IMR-90 (cell line): Measurements from ENCODE around the gene ABR. TPM values are rescaled to one million over a fixed set of nuclear protein-coding genes. Genes with fewer than 3 reads are reported as not detected.
A peak's percentile ranks its signal among the peaks of the same experiment; 100 is the strongest.

Source experiments
- ATAC-seq: fragments of 200-7000 bp; cut with Tn5 transposase; 2 replicates; pipeline ENCODE4 v1.9.1; 2020; ENCODE audit warnings: low read depth, mild to moderate bottlenecking, moderate library complexity
- BruUV-seq: library from RNA; stranded (reverse); fragments of 400-500 nt; replicated peaks from 2 replicates; lab custom pipeline; 2021; lab: Mats Ljungman, UMichigan
- CTCF ChIA-PET: fragments of 300-600 bp; formaldehyde crosslinking; extraction: SDS; loops from one replicate; lab custom pipeline; 2021; ENCODE audit warnings: antibody characterized with exemption; lab: Yijun Ruan, JAX
- POLR2A ChIA-PET: fragments of 300-600 bp; sonication (Branson Sonifier 250); formaldehyde crosslinking; loops from one replicate; lab custom pipeline; 2022; ENCODE audit warnings: antibody characterized with exemption; ENCODE audit not compliant: unreplicated experiment; lab: Charles Lee
- DNase-seq: peaks from one replicate; pipeline ENCODE4 v3.0.0; 2013
- H2AFZ ChIP-seq: replicated peaks from 2 replicates; pipeline ENCODE3; 2013; ENCODE audit warnings: low read length, mild to moderate bottlenecking; ENCODE audit not compliant: poor library complexity
- H2AK5ac ChIP-seq: 2 replicates; pipeline ENCODE4 v1.6.1; 2013; ENCODE audit warnings: low read depth, low read length, inconsistent platforms
- H2AK9ac ChIP-seq: replicated peaks from 2 replicates; pipeline ENCODE3; 2013; ENCODE audit warnings: mild to moderate bottlenecking, low read depth, low read length, moderate library complexity; ENCODE audit not compliant: poor library complexity
- H2BK120ac ChIP-seq: 2 replicates; pipeline ENCODE4 v1.6.1; 2013; ENCODE audit warnings: low read depth, low read length, inconsistent platforms
- H2BK15ac ChIP-seq: 3 replicates; pipeline ENCODE4 v1.6.1; 2013; ENCODE audit warnings: low read depth, low read length, inconsistent platforms
- H2BK20ac ChIP-seq: 2 replicates; pipeline ENCODE4 v1.6.1; 2013; ENCODE audit warnings: low read depth, mild to moderate bottlenecking, inconsistent platforms, low read length, moderate library complexity
- H2BK5ac ChIP-seq: 2 replicates; pipeline ENCODE4 v1.6.1; 2013; ENCODE audit warnings: mild to moderate bottlenecking, low read depth, low read length, inconsistent platforms; ENCODE audit not compliant: poor library complexity, severe bottlenecking
- H3K14ac ChIP-seq: replicated peaks from 2 replicates; pipeline ENCODE4 v1.6.1; 2013; ENCODE audit warnings: low read depth, low read length, inconsistent platforms
- H3K18ac ChIP-seq: 2 replicates; pipeline ENCODE4 v1.6.1; 2013; ENCODE audit warnings: low read depth, low read length, control low read depth
- H3K23ac ChIP-seq: 2 replicates; pipeline ENCODE4 v1.6.1; 2013; ENCODE audit warnings: low read depth, low read length, inconsistent platforms
- H3K27ac ChIP-seq: 2 replicates; pipeline ENCODE4 v1.5.1; 2013; ENCODE audit warnings: mild to moderate bottlenecking, control low read depth, low read length; ENCODE audit not compliant: insufficient read depth
- H3K27me3 ChIP-seq: 2 replicates; pipeline ENCODE4 v1.6.1; 2013; ENCODE audit warnings: low read length; ENCODE audit not compliant: control insufficient read depth, insufficient read depth
- H3K36me3 ChIP-seq: 2 replicates; pipeline ENCODE4 v1.6.1; 2013; ENCODE audit warnings: low read length, mixed read lengths; ENCODE audit not compliant: control insufficient read depth, insufficient read depth
- H3K4ac ChIP-seq: 2 replicates; pipeline ENCODE4 v1.6.1; 2013; ENCODE audit warnings: low read depth, low read length, inconsistent platforms
- H3K4me1 ChIP-seq: 2 replicates; pipeline ENCODE4 v1.6.1; 2013; ENCODE audit warnings: low read length, mixed read lengths; ENCODE audit not compliant: control insufficient read depth, insufficient read depth
- H3K4me2 ChIP-seq: 2 replicates; pipeline ENCODE4 v1.6.1; 2013; ENCODE audit warnings: low read depth, mild to moderate bottlenecking, control low read depth, low read length, moderate library complexity
- H3K4me3 ChIP-seq: 2 replicates; pipeline ENCODE4 v1.5.1; 2013; ENCODE audit warnings: low read depth, mild to moderate bottlenecking, control low read depth, low read length, moderate library complexity; ENCODE audit not compliant: insufficient read depth
- H3K56ac ChIP-seq: 2 replicates; pipeline ENCODE4 v1.6.1; 2013; ENCODE audit warnings: low read length, inconsistent platforms; ENCODE audit not compliant: insufficient read depth; ENCODE audit errors: extremely low read depth
- H3K79me1 ChIP-seq, 2 experiments: 2 replicates each; pipeline ENCODE4 v1.6.1; 2013; ENCODE audit warnings: low read length in 2 of 2, inconsistent platforms in 1 of 2, low read depth in 1 of 2
- H3K9ac ChIP-seq: 2 replicates; pipeline ENCODE4 v1.6.1; 2013; ENCODE audit warnings: low read depth, low read length, control low read depth
- H3K9me1 ChIP-seq: 2 replicates; pipeline ENCODE4 v1.6.1; 2013; ENCODE audit warnings: low read length, inconsistent platforms; ENCODE audit not compliant: insufficient read depth
- H3K9me3 ChIP-seq: 2 replicates; pipeline ENCODE4 v1.6.1; 2013; ENCODE audit warnings: low read length; ENCODE audit not compliant: control insufficient read depth, insufficient read depth
- H4K20me1 ChIP-seq: 2 replicates; pipeline ENCODE4 v1.6.1; 2013; ENCODE audit warnings: low read length, inconsistent platforms; ENCODE audit not compliant: insufficient read depth
- H4K5ac ChIP-seq: 2 replicates; pipeline ENCODE4 v1.6.1; 2013; ENCODE audit warnings: mild to moderate bottlenecking, low read depth, low read length, control low read depth
- H4K8ac ChIP-seq, 2 experiments: 2 replicates each; pipeline ENCODE4 v1.6.1; 2013; ENCODE audit warnings: low read depth in 2 of 2, low read length in 2 of 2, control low read depth in 1 of 2, inconsistent platforms in 1 of 2
- H4K91ac ChIP-seq: 2 replicates; pipeline ENCODE4 v1.6.1; 2013; ENCODE audit warnings: low read depth, low read length, inconsistent platforms; ENCODE audit not compliant: insufficient read depth
- BHLHE40 ChIP-seq: fragments of 150-350 bp; IDR thresholded peaks from 2 replicates; pipeline ENCODE4 v1.6.1; 2016; ENCODE audit warnings: mild to moderate bottlenecking, low read depth, low read length
- CEBPB ChIP-seq: IDR thresholded peaks from 2 replicates; pipeline ENCODE4 v1.6.1; 2012; ENCODE audit warnings: low read depth, low read length, improper control_type of control experiment
- CHD1 ChIP-seq: IDR thresholded peaks from 2 replicates; pipeline ENCODE4 v1.6.1; 2012; ENCODE audit warnings: low read depth, low read length, improper control_type of control experiment
- FOS ChIP-seq: fragments of 150-350 bp; IDR thresholded peaks from 2 replicates; pipeline ENCODE4 v1.6.1; 2016; ENCODE audit warnings: low read depth, low read length
- MAFK ChIP-seq: IDR thresholded peaks from 2 replicates; pipeline ENCODE4 v1.6.1; 2012; ENCODE audit warnings: low read depth, low read length, improper control_type of control experiment
- MAZ ChIP-seq: IDR thresholded peaks from 2 replicates; pipeline ENCODE4 v1.6.1; 2012; ENCODE audit warnings: low read depth, mild to moderate bottlenecking, low read length, improper control_type of control experiment, moderate library complexity, borderline replicate concordance
- MXI1 ChIP-seq: IDR thresholded peaks from 2 replicates; pipeline ENCODE4 v1.6.1; 2012; ENCODE audit warnings: low read depth, mild to moderate bottlenecking, low read length, moderate library complexity, borderline replicate concordance
- NFE2L2 ChIP-seq: fragments of 150-350 bp; IDR thresholded peaks from 2 replicates; pipeline ENCODE4 v1.6.1; 2016; ENCODE audit warnings: low read depth, mild to moderate bottlenecking, low read length
- POLR2A ChIP-seq: IDR thresholded peaks from 2 replicates; pipeline ENCODE4 v1.6.1; 2012; ENCODE audit warnings: mild to moderate bottlenecking, low read depth, low read length
- RAD21 ChIP-seq: IDR thresholded peaks from 2 replicates; pipeline ENCODE4 v1.6.1; 2012; ENCODE audit warnings: low read length, improper control_type of control experiment
- RCOR1 ChIP-seq: IDR thresholded peaks from 2 replicates; pipeline ENCODE4 v1.6.1; 2012; ENCODE audit warnings: mild to moderate bottlenecking, low read length, improper control_type of control experiment; ENCODE audit not compliant: insufficient replicate concordance
- RFX5 ChIP-seq: IDR thresholded peaks from 2 replicates; pipeline ENCODE4 v1.8.0; 2012; ENCODE audit warnings: low read depth, mild to moderate bottlenecking, low read length, moderate library complexity
- SMC3 ChIP-seq: fragments of 150-350 bp; IDR thresholded peaks from 2 replicates; pipeline ENCODE4 v1.6.1; 2016; ENCODE audit warnings: low read depth, mild to moderate bottlenecking, antibody characterized with exemption, low read length, moderate library complexity
- WGBS, 2 experiments: methylation state at CpG; one replicate each; pipeline versions ENCODE4 v1.1.5 to v1.1.7; 2013; ENCODE audit warnings: missing lambda C conversion rate in 2 of 2; ENCODE audit not compliant: insufficient read length in 1 of 2; ENCODE audit errors: extremely low coverage in 2 of 2; 5-methylcytosine and 5-hydroxymethylcytosine counted together
- dilution Hi-C: fragments of 300-500 bp; cut with HindIII; formaldehyde crosslinking; loops from one replicate; pipeline ENCODE4 v1.14.3; 2018; ENCODE audit warnings: low sequenced_read_pairs; ENCODE audit not compliant: unreplicated experiment
- in situ Hi-C: fragments of 300-500 bp; cut with MboI; formaldehyde crosslinking; loops from 3 replicates; pipeline ENCODE4 v1.14.3; 2019; ENCODE audit warnings: low sequenced_read_pairs, inconsistent platforms, mixed read lengths
- intact Hi-C: fragments of 100-400 bp; cut with micrococcal nuclease; formaldehyde crosslinking; loops from 2 replicates; pipeline ENCODE4 v1.10.0; 2022
- polyA plus RNA-seq, 3 experiments: library from polyadenylated mRNA; depleted of rRNA; stranded (reverse); fragments of >200 nt; gene quantifications; 2 replicates each; pipeline ENCODE4 v1.2.3, GENCODE V29; 2012; ENCODE audit warnings: low replicate concordance in 1 of 3
- total RNA-seq: library from RNA; depleted of rRNA; stranded (reverse); fragments of >200 nt; gene quantifications from 2 replicates; pipeline ENCODE4 v1.2.3, GENCODE V29; 2012
- TF ChIP-seq, protein P1 (sequence below): fragments of 150-350 bp; IDR thresholded peaks from 2 replicates; pipeline ENCODE4 v1.6.1; 2016; ENCODE audit warnings: low read depth, mild to moderate bottlenecking, low read length, moderate library complexity, borderline replicate concordance
- TF ChIP-seq, protein P2 (sequence below): fragments of 150-350 bp; IDR thresholded peaks from 2 replicates; pipeline ENCODE4 v1.6.1; 2017; ENCODE audit warnings: mild to moderate bottlenecking, antibody characterized with exemption, low read length, low read depth
- TF ChIP-seq, protein P3 (sequence below): conservative IDR thresholded peaks from 2 replicates; pipeline ENCODE4 v1.5.1; 2012; ENCODE audit warnings: mild to moderate bottlenecking, low read depth, low read length, improper control_type of control experiment

Gene ABR
- total and polyA plus RNA-seq, 2 of the 4 experiments (the other 2 are of a cell fraction): 28.3 to 79.7 TPM

DNA sequence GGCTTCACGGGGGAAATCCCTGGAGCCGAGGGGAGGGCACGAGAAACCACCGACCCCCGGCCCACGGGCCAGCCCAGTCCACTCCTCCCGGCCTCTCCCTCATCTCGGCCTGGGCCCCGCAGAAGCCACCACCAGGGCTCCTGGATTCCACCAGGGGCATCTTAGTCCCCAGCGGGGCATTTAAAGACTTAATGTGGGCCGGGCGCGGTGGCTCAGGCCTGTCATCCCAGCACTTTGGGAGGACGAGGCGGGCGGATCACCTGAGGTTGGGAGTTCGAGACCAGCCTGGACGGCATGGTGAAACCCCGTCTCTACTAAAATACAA, 24.1 kb upstream of the ABR start:
- Histone ChIP-seq H3K9me1 (no peaks in the 10 kb centered on the region), H2AK5ac (no peak overlapping the region), H3K9ac (no peak overlapping the region; the same call in 1 of the 2 replicates), H3K27ac (no peak overlapping the region), H3K18ac (no peak overlapping the region), H2AFZ (peak overlapping the region; percentile 97), H3K4me1 (no peaks in the 10 kb centered on the region), H3K27me3 (peaks cover 12% of the 10 kb centered on the region), H2AK9ac (peak overlapping the region; percentile 70), H3K14ac (peak overlapping the region; percentile 6), H2BK120ac (no peak overlapping the region; the same call in 1 of the 2 replicates), H4K91ac (no peak overlapping the region), H3K36me3 (no peaks in the 10 kb centered on the region), H2BK5ac (no peak overlapping the region), H2BK15ac (no peak overlapping the region), H3K23ac (peak overlapping the region; percentile 27; the same call in 1 of the 2 replicates), H3K56ac (no peak overlapping the region), H4K5ac (no peak overlapping the region), H4K20me1 (no peaks in the 10 kb centered on the region), H3K9me3 (no peaks in the 10 kb centered on the region), H2BK20ac (no peak overlapping the region), H4K8ac (no peak overlapping the region), H3K79me1 (no peaks in the 10 kb centered on the region), H3K4ac (peak overlapping the region; percentile 19; the same call in 1 of the 2 replicates), H3K4me2 (peak overlapping the region; percentile 96), H3K4me3 (peak overlapping the region; percentile 62)
- no peak for TF ChIP-seq BHLHE40
- TF ChIP-seq, protein P1, sequence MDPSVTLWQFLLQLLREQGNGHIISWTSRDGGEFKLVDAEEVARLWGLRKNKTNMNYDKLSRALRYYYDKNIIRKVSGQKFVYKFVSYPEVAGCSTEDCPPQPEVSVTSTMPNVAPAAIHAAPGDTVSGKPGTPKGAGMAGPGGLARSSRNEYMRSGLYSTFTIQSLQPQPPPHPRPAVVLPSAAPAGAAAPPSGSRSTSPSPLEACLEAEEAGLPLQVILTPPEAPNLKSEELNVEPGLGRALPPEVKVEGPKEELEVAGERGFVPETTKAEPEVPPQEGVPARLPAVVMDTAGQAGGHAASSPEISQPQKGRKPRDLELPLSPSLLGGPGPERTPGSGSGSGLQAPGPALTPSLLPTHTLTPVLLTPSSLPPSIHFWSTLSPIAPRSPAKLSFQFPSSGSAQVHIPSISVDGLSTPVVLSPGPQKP: no peak
- no peak for TF ChIP-seq MAFK
- TF ChIP-seq FOS: no peak
- TF ChIP-seq, protein P2, sequence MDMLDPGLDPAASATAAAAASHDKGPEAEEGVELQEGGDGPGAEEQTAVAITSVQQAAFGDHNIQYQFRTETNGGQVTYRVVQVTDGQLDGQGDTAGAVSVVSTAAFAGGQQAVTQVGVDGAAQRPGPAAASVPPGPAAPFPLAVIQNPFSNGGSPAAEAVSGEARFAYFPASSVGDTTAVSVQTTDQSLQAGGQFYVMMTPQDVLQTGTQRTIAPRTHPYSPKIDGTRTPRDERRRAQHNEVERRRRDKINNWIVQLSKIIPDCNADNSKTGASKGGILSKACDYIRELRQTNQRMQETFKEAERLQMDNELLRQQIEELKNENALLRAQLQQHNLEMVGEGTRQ: no peak
- TF ChIP-seq RAD21: no peak
- TF ChIP-seq RCOR1: no peak
- TF ChIP-seq POLR2A: no peak
- TF ChIP-seq, protein P3, sequence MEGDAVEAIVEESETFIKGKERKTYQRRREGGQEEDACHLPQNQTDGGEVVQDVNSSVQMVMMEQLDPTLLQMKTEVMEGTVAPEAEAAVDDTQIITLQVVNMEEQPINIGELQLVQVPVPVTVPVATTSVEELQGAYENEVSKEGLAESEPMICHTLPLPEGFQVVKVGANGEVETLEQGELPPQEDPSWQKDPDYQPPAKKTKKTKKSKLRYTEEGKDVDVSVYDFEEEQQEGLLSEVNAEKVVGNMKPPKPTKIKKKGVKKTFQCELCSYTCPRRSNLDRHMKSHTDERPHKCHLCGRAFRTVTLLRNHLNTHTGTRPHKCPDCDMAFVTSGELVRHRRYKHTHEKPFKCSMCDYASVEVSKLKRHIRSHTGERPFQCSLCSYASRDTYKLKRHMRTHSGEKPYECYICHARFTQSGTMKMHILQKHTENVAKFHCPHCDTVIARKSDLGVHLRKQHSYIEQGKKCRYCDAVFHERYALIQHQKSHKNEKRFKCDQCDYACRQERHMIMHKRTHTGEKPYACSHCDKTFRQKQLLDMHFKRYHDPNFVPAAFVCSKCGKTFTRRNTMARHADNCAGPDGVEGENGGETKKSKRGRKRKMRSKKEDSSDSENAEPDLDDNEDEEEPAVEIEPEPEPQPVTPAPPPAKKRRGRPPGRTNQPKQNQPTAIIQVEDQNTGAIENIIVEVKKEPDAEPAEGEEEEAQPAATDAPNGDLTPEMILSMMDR: no peak
- no peak for TF ChIP-seq MXI1
- no peak for TF ChIP-seq RFX5
- no peak for TF ChIP-seq CHD1
- no peak for TF ChIP-seq CEBPB
- TF ChIP-seq NFE2L2: no peak
- no peak for TF ChIP-seq SMC3
- TF ChIP-seq MAZ: no peak
- POLR2A ChIA-PET: no interaction called here
- dilution Hi-C loops: no loop called here
- intact Hi-C loops: loop anchor here (5.0 kb wide), 1 partner anchor 128 kb away; no protein-coding TSS in a partner anchor
- 18% methylated on average over 2 of the region's 19 CpGs; no CpG with 5 or more reads in 1 of the 2 experiments for WGBS, 2 experiments
- CTCF ChIA-PET: interaction anchor here (0.6 kb wide), 1 partner anchor 141 kb away, joined by 5 read pairs; no protein-coding TSS in a partner anchor
- no peak for DNase-seq
- in situ Hi-C loops: no loop called here
- no TSS peak for BruUV-seq
- ATAC-seq: peak; percentile 6
